ENCODE results near the gene TDRD9. TPM values are rescaled to one million over a fixed set of nuclear protein-coding genes. Genes with fewer than 3 reads are reported as not detected.

Gene TDRD9
- total RNA-seq, 1 experiment from 2014 or later = 0.07 TPM

DNA sequence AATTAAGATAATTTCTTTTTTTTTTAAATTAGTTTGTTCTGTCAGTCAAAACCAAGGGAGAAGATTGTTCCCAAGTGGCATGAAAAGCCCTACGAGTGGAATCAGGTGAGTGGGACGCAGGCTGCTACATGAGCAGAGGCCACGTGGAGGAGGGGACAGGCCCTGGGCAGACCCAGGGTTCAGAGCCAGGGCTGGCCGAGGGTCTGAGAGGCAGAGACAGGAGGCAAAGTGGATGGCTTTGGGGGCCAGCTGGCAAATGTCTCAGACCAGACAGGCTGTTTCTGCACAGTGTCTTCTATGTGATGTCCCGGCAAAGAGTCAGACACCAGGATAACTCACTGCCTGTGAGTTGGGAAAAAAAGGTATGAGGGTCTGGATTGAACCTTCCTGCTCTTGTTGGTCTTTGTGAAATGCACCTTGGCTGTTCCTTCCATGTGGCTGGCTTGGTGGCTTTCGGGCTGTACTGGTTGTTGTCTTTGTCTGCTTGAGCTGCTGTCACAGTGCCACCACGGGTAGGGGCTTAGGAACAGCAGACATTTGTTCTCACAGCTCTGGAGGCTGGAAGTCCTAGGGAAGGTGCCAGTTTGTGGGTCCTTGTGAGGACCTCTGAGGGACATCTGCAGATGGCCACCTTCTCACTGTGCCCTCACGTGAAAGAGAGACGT is 121.5 kb downstream of the TDRD9 start:
- Histone ChIP-seq H3K4me1 (ENCODE audit: insufficient read depth, low read length) (no peaks in the 10 kb centered on the region), H3K27ac (ENCODE audit: low read length) (no peak overlapping the region), H3K9ac (ENCODE audit: low read length) (no peak overlapping the region), H3K4me3 (ENCODE audit: low read length) (no peak overlapping the region), H4K20me1 (ENCODE audit: low read length) (no peaks in the 10 kb centered on the region), H2AFZ (ENCODE audit: low read length) (no peak overlapping the region), H3K36me3 (ENCODE audit: low read depth, low read length) (no peaks in the 10 kb centered on the region), H3K9me3 (ENCODE audit: low read length) (no peaks in the 10 kb centered on the region), H3K9me2 (replicated peaks; ENCODE audit: low read length) (no peaks in the 10 kb centered on the region), H3K27me3 (ENCODE audit: low read length) (no peaks in the 10 kb centered on the region), H3F3A (ENCODE audit: low read length, unreplicated experiment) (no peaks in the 10 kb centered on the region), H3K4me2 (ENCODE audit: low read length) (no peak overlapping the region), H3K79me2 (ENCODE audit: low read length) (no peaks in the 10 kb centered on the region)
- intact Hi-C loops (cut with micrococcal nuclease) = no loop called here
- ChIA-PET POLR2A (ENCODE audit: unreplicated experiment) (no interaction called here), CTCF (no interaction called here)
- DNase-seq (no peak), ATAC-seq (no peak)
- BruUV-seq (replicated peaks) = no TSS peak
- TF ChIP-seq, protein P1, sequence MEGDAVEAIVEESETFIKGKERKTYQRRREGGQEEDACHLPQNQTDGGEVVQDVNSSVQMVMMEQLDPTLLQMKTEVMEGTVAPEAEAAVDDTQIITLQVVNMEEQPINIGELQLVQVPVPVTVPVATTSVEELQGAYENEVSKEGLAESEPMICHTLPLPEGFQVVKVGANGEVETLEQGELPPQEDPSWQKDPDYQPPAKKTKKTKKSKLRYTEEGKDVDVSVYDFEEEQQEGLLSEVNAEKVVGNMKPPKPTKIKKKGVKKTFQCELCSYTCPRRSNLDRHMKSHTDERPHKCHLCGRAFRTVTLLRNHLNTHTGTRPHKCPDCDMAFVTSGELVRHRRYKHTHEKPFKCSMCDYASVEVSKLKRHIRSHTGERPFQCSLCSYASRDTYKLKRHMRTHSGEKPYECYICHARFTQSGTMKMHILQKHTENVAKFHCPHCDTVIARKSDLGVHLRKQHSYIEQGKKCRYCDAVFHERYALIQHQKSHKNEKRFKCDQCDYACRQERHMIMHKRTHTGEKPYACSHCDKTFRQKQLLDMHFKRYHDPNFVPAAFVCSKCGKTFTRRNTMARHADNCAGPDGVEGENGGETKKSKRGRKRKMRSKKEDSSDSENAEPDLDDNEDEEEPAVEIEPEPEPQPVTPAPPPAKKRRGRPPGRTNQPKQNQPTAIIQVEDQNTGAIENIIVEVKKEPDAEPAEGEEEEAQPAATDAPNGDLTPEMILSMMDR (conservative IDR thresholded peaks at IDR 0.05; ENCODE audit: low read depth, low read length) = no peak
- TF ChIP-seq EZH2 (IDR thresholded peaks at IDR 0.05; ENCODE audit: low read length, unreplicated experiment) = no peak
- no peak for TF ChIP-seq EZH2phosphoT487 (IDR thresholded peaks at IDR 0.05; ENCODE audit: borderline replicate concordance, low read length)

- Histone ChIP-seq H3K27ac (ENCODE audit: low read length) (no peak overlapping the region), H3K4me2 (ENCODE audit: low read length) (no peak overlapping the region), H3K9me2 (replicated peaks; ENCODE audit: low read length) (no peaks in the 10 kb centered on the region), H4K20me1 (ENCODE audit: low read length) (no peaks in the 10 kb centered on the region), H3K9ac (ENCODE audit: low read length) (no peak overlapping the region), H3K9me3 (ENCODE audit: low read length) (no peaks in the 10 kb centered on the region), H2AFZ (ENCODE audit: low read length) (no peak overlapping the region), H3K4me3 (ENCODE audit: low read length) (no peak overlapping the region), H3K4me1 (ENCODE audit: insufficient read depth, low read length) (no peaks in the 10 kb centered on the region), H3K36me3 (ENCODE audit: low read depth, low read length) (no peaks in the 10 kb centered on the region), H3K27me3 (ENCODE audit: low read length) (no peaks in the 10 kb centered on the region; the same call in 1 of the 2 replicates), H3F3A (ENCODE audit: low read length, unreplicated experiment) (no peaks in the 10 kb centered on the region), H3K79me2 (ENCODE audit: low read length) (no peaks in the 10 kb centered on the region)
- BruUV-seq (replicated peaks) = no TSS peak
- DNase-seq = no peak
- CTCF ChIA-PET = interaction anchor here (0.6 kb wide), 1 partner anchor 121 kb away, joined by 3 read pairs; no protein-coding TSS in a partner anchor
- POLR2A ChIA-PET (ENCODE audit: unreplicated experiment) = no interaction called here
- TF ChIP-seq EZH2 (IDR thresholded peaks at IDR 0.05; ENCODE audit: low read length, unreplicated experiment) = no peak
- ATAC-seq = no peak
- intact Hi-C loops (cut with micrococcal nuclease) = no loop called here
Observed at GRCh38 chr14:104051092-104051813, 123.0 kb downstream of the TDRD9 start.

DNA sequence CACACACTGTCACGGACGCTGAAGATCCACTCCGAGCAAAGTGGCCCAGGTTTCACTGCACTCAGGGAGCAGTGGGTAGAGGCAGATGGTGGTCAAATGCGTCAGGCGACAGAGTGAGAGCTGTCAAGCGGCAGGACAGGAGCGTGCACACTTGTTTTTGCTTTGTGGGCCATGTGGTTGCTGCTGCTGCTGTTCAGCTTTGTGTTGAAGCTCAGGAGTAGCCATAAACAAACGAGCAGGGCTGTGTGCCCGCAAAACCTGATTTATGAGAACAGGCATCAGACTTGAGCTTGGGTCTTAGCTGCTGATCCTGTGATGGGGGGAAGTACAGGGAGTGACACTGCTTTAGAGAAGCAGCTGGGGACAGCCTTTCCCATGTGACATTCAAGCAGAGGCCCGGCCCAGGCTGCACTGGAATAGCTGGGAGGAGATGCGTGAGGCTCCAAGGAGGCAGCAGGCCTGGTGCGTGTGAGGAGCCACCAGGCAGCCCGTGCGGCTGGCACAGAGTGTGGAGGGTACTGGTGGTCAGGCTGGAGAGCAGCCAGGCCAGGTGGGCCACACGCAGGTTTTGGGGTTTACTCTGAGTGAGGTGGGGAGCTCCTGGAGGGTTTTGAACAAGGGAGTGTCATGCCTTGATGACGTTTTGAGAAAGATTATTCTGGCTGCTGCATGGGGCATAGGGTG is 126.1 kb downstream of the TDRD9 start:
- no peak overlapping the region for H2AFZ ChIP-seq (ENCODE audit: low read length)
- H3K4me3 ChIP-seq (ENCODE audit: low read length) = no peak overlapping the region
- BruUV-seq (replicated peaks) = no TSS peak
- POLR2A ChIA-PET (ENCODE audit: unreplicated experiment) = no interaction called here
- no peak overlapping the region for H3K4me2 ChIP-seq (ENCODE audit: low read length)
- H3K36me3 ChIP-seq (ENCODE audit: low read depth, low read length) = no peaks in the 10 kb centered on the region
- TF ChIP-seq EZH2 (IDR thresholded peaks at IDR 0.05; ENCODE audit: low read length, unreplicated experiment) = no peak
- TF ChIP-seq, protein P1 (conservative IDR thresholded peaks at IDR 0.05; ENCODE audit: low read depth, low read length) = no peak
- no peak for TF ChIP-seq EZH2phosphoT487 (IDR thresholded peaks at IDR 0.05; ENCODE audit: borderline replicate concordance, low read length)
- H3K9me3 ChIP-seq (ENCODE audit: low read length) = no peaks in the 10 kb centered on the region
- H3K27ac ChIP-seq (ENCODE audit: low read length) = no peak overlapping the region
- DNase-seq (no peak), ATAC-seq (no peak)
- H3K9me2 ChIP-seq (replicated peaks; ENCODE audit: low read length) = no peaks in the 10 kb centered on the region
- no peaks in the 10 kb centered on the region for H3F3A ChIP-seq (ENCODE audit: low read length, unreplicated experiment)
- intact Hi-C loops (cut with micrococcal nuclease) = no loop called here
- H3K79me2 ChIP-seq (ENCODE audit: low read length) = no peaks in the 10 kb centered on the region
- CTCF ChIA-PET = no interaction called here
- no peaks in the 10 kb centered on the region for H3K4me1 ChIP-seq (ENCODE audit: insufficient read depth, low read length)
- no peak overlapping the region for H3K9ac ChIP-seq (ENCODE audit: low read length)
- H4K20me1 ChIP-seq (ENCODE audit: low read length) = no peaks in the 10 kb centered on the region
- H3K27me3 ChIP-seq (ENCODE audit: low read length) = peaks cover 18% of the 10 kb centered on the region; the same call in 1 of the 2 replicates
